Suppressor macrophage (primary cell): ENCODE results near the gene TYMS.

Experiments used
- DNase-seq, 4 experiments: peaks; one replicate each; pipeline ENCODE4 v3.0.0-alpha.2; 2020 to 2022

The TYMS gene

GRCh38 chr18:647304-647703 is 10.1 kb upstream of the TYMS start:
- DNase-seq: no peak

- DNase-seq: no peak
Observed at GRCh38 chr18:649341-649740, 8.1 kb upstream of the TYMS start.

DNA sequence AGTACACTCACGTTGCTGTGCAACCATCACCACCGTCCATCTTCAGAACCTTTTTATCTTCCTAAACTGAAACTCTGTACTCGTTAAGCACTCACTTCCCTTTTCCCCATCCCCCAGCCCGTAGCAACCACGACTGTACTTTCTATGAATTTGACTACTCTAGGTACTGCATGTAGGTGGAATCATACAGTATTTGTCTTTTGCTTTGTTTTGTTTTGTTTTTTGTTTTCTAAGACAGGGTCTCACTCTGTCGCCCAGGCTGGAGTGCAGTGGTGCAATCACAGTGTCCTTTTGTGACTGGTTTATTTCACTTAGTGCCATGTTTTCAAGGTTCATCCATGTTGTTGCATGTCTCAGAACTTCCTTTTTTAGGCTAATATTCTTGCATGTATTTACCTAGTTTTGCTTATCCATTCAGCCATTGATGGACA is 7.0 kb upstream of the TYMS start:
- DNase-seq: peak in 3 of 4 experiments; percentile 20 to 29 (median 21)

DNA sequence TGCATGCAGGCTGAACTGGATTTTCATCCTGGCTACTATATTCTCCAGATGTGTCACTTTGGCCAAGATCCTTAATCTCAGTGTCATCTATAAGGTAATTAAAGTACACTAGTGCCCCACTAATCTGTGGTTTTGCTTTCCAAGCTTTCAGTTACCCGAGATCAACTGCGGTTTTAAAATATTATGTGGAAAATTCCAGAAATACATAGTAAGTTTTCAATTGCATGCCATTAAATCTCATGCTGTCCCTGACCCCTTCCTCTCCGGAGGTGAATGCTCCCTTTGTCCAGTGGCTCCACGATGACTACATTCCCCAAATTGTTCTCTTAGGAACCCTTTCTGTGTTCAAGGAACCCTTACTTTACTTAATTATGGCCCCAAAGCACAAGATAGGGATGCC is 5.3 kb upstream of the TYMS start:
- no peak for DNase-seq

DNA sequence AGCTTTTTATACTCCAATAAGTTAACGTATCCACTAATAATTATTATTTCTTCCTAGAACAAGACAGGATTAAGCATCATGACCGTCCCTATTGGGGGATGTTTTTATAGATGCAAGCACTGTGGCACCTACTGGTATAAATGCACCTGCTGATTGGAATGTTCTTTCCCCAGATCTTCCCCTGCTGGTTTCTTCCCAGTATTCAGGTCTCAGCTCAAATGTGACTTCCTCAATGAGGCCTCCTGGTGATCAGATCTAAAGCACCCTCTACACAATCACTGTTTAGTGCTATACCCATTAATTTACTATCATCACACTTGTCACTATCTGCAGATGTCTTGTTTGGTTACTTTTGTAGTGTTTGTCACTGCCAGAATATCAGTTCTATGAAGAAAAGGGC is 3.9 kb upstream of the TYMS start:
- DNase-seq: no peak

DNA sequence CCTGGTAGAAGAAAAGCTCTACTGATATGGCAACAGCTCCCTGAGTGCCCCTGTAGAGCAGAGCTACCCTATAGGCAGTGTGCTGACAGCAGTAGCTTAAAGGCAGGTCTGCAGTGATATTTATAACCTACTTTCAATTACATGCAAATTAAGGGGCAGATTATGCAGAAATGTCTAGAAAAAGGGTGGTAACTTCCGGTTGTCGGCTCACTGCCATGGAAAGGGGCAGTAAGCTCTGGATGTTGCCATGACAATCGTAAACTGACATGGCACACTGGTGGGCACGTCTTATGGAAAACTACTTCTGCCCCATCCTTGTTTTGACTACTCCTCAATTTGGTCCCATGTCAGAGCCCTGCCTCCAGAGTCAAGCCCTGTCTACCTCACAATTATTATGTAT is 2.9 kb upstream of the TYMS start:
- DNase-seq: no peak

DNA sequence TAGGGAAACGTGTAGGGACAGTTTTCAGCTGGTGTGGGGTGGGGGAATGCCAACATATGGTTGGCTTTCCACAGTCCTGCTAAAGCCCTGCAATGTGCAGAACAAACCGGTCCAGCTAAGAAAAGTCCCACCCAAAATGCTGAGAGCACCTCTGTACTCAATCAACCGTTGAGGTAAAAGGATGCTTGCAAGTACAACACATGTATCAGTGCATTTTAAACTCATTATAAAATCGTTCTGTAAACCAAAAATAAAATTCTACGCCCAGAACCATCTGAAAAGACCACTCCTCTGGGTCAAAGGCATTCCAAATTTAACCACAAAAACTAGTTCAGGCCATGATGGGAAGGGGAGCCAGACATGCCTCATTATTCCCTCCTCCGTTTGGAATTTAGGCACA is 2.0 kb upstream of the TYMS start:
- DNase-seq: no peak

GRCh38 chr18:658001-658946 is 821 bp downstream of the TYMS start:
- DNase-seq: peak; percentile 86 to 87 (median 86)

- DNase-seq: no peak
Observed at GRCh38 chr18:658947-659533, 1.6 kb downstream of the TYMS start.

GRCh38 chr18:659597-659996 is 2.1 kb downstream of the TYMS start:
- DNase-seq: no peak

- DNase-seq: no peak
Observed at GRCh38 chr18:662197-662596, 4.7 kb downstream of the TYMS start.

GRCh38 chr18:666177-666576 is 8.7 kb downstream of the TYMS start:
- peak in 1 of 4 experiments; percentile 17 for DNase-seq

GRCh38 chr18:666628-667027 is 9.2 kb downstream of the TYMS start:
- DNase-seq: no peak

DNA sequence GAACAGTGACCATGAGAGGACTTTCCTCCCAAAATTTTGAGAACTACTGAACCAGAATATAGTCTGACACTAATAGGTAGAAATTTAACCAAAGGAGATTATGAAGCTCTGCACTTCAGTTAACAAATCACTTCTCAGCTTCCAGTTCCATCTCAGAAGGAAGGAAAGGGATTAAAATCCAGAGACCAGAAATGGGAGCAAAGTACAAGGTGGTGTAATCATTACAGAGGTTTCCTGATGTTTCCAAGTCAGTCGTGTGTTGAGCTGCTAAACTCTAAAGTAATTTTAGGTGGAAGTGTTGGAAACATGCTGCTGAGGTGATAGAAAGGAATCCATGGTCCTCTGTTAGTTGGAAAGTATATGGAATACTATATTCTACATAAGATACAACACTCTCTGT is 10.8 kb downstream of the TYMS start:
- no peak for DNase-seq

DNA sequence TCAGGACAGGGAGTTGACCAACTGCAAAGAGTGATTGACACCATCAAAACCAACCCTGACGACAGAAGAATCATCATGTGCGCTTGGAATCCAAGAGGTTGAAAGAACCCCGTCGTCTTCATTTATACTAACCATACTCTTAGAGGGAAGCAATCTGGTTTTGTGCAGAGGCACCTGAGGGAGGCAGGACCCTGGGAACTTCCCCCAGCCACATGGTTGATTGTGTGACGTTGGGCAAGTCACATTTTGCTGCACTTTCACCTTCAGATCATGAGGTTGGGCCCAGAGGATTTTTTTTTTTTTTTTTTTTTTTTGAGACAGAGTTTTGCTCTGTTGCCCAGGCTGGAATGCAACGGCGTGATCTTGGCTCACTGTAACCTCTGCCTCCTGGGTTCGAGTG is 11.6 kb downstream of the TYMS start:
- DNase-seq: no peak

GRCh38 chr18:670522-670921 is 13.1 kb downstream of the TYMS start:
- no peak for DNase-seq

GRCh38 chr18:671405-671804 is 14.0 kb downstream of the TYMS start:
- no peak for DNase-seq

- no peak for DNase-seq
Observed at GRCh38 chr18:673317-673716, 15.9 kb downstream of the TYMS start.

- DNase-seq: no peak
Observed at GRCh38 chr18:673769-674168, 16.3 kb downstream of the TYMS start.

GRCh38 chr18:675307-675706 is 17.9 kb downstream of the TYMS start:
- no peak for DNase-seq

GRCh38 chr18:676069-676468 is 18.6 kb downstream of the TYMS start:
- DNase-seq: no peak

- no peak for DNase-seq
Observed at GRCh38 chr18:676736-677135, 19.3 kb downstream of the TYMS start.

DNA sequence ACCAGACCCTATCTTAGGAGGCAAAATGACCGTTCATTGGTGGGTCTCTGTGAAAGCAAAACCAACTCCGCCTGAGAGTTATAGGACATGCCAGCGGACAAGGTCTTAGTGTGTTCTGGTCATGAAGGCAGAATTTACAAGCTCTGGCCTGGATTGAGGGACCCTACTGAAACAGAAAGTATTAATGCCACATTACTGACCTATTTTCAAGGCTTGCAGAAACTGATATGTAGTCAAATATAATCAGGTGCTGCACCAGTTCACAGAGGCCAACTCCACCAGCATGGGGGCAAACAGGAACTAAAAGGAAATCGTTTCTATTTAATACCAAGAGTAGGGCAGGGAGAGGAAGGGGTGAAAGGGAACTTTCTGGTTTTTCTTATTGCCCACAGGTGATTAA is 19.7 kb downstream of the TYMS start:
- no peak for DNase-seq

- peak in 1 of 4 experiments; percentile 17 for DNase-seq
Observed at GRCh38 chr18:677951-678381, 20.5 kb downstream of the TYMS start.
